ENCODE data around the gene SPAG16. TPM values are rescaled to one million over a fixed set of nuclear protein-coding genes. Genes with fewer than 3 reads are reported as not detected.

The SPAG16 gene
- total RNA-seq, 1 experiment from 2014 or later: 17.2 TPM

- no peaks in the 10 kb centered on the region for H3K36me3 ChIP-seq (ENCODE audit: low read depth, low read length)
- H3K4me3 ChIP-seq (ENCODE audit: low read length): no peak overlapping the region
- no peak overlapping the region for H3K4me2 ChIP-seq (ENCODE audit: low read length)
- H3K79me2 ChIP-seq (ENCODE audit: low read length): no peaks in the 10 kb centered on the region
- no peak for TF ChIP-seq EZH2 (IDR thresholded peaks at IDR 0.05; ENCODE audit: low read length, unreplicated experiment)
- TF ChIP-seq CTCF (conservative IDR thresholded peaks at IDR 0.05; ENCODE audit: low read depth, low read length): no peak
- TF ChIP-seq EZH2phosphoT487 (IDR thresholded peaks at IDR 0.05; ENCODE audit: borderline replicate concordance, low read length): no peak
- no peak for ATAC-seq
- no TSS peak for BruUV-seq (replicated peaks)
- no peaks in the 10 kb centered on the region for H3K27me3 ChIP-seq (ENCODE audit: low read length)
- intact Hi-C loops (cut with micrococcal nuclease): no loop called here
- H3K4me1 ChIP-seq (ENCODE audit: insufficient read depth, low read length): no peaks in the 10 kb centered on the region
- H3K27ac ChIP-seq (ENCODE audit: low read length): no peak overlapping the region
- H3K9me2 ChIP-seq (replicated peaks; ENCODE audit: low read length): no peaks in the 10 kb centered on the region
- ChIA-PET POLR2A (ENCODE audit: unreplicated experiment) (no interaction called here), CTCF (no interaction called here)
- H3K9me3 ChIP-seq (ENCODE audit: low read length): no peaks in the 10 kb centered on the region
- H3K9ac ChIP-seq (ENCODE audit: low read length): no peak overlapping the region
- no peaks in the 10 kb centered on the region for H4K20me1 ChIP-seq (ENCODE audit: low read length)
- no peak for DNase-seq
- no peaks in the 10 kb centered on the region for H3F3A ChIP-seq (ENCODE audit: low read length, unreplicated experiment)
- H2AFZ ChIP-seq (ENCODE audit: low read length): no peak overlapping the region
These were observed 687.3 kb downstream of the SPAG16 start for GRCh38 chr2:213971536-213971935.

GRCh38 chr2:213980883-213981282 lies 696.6 kb downstream of the SPAG16 start:
- H3K9ac ChIP-seq (ENCODE audit: low read length): no peak overlapping the region
- H3K9me2 ChIP-seq (replicated peaks; ENCODE audit: low read length): no peaks in the 10 kb centered on the region
- no peaks in the 10 kb centered on the region for H3K79me2 ChIP-seq (ENCODE audit: low read length)
- H3K4me3 ChIP-seq (ENCODE audit: low read length): no peak overlapping the region
- no peaks in the 10 kb centered on the region for H3F3A ChIP-seq (ENCODE audit: low read length, unreplicated experiment)
- no peaks in the 10 kb centered on the region for H4K20me1 ChIP-seq (ENCODE audit: low read length)
- ChIA-PET CTCF (interaction anchor here (0.7 kb wide), 1 partner anchor 146 kb away, joined by 3 read pairs; no protein-coding TSS in a partner anchor), POLR2A (ENCODE audit: unreplicated experiment) (no interaction called here)
- no TSS peak for BruUV-seq (replicated peaks)
- no peak for DNase-seq
- no peaks in the 10 kb centered on the region for H3K27me3 ChIP-seq (ENCODE audit: low read length)
- H3K4me2 ChIP-seq (ENCODE audit: low read length): no peak overlapping the region
- no peaks in the 10 kb centered on the region for H3K36me3 ChIP-seq (ENCODE audit: low read depth, low read length)
- H3K27ac ChIP-seq (ENCODE audit: low read length): no peak overlapping the region
- TF ChIP-seq EZH2 (IDR thresholded peaks at IDR 0.05; ENCODE audit: low read length, unreplicated experiment): no peak
- no peak for TF ChIP-seq EZH2phosphoT487 (IDR thresholded peaks at IDR 0.05; ENCODE audit: borderline replicate concordance, low read length)
- TF ChIP-seq CTCF (conservative IDR thresholded peaks at IDR 0.05; ENCODE audit: low read depth, low read length): no peak
- H3K4me1 ChIP-seq (ENCODE audit: insufficient read depth, low read length): no peaks in the 10 kb centered on the region
- no peaks in the 10 kb centered on the region for H3K9me3 ChIP-seq (ENCODE audit: low read length)
- H2AFZ ChIP-seq (ENCODE audit: low read length): no peak overlapping the region
- no peak for ATAC-seq
- intact Hi-C loops (cut with micrococcal nuclease): no loop called here

GRCh38 chr2:213989207-213989606 lies 704.9 kb downstream of the SPAG16 start:
- Histone ChIP-seq H3K79me2 (ENCODE audit: low read length) (no peaks in the 10 kb centered on the region), H2AFZ (ENCODE audit: low read length) (no peak overlapping the region), H3K9me3 (ENCODE audit: low read length) (no peaks in the 10 kb centered on the region), H3K9me2 (replicated peaks; ENCODE audit: low read length) (no peaks in the 10 kb centered on the region), H3K4me1 (ENCODE audit: insufficient read depth, low read length) (no peaks in the 10 kb centered on the region), H3F3A (ENCODE audit: low read length, unreplicated experiment) (no peaks in the 10 kb centered on the region), H3K9ac (ENCODE audit: low read length) (no peak overlapping the region), H3K27ac (ENCODE audit: low read length) (no peak overlapping the region), H3K4me2 (ENCODE audit: low read length) (no peak overlapping the region), H3K27me3 (ENCODE audit: low read length) (no peaks in the 10 kb centered on the region), H3K36me3 (ENCODE audit: low read depth, low read length) (no peaks in the 10 kb centered on the region), H4K20me1 (ENCODE audit: low read length) (no peaks in the 10 kb centered on the region), H3K4me3 (ENCODE audit: low read length) (no peak overlapping the region)
- DNase-seq (no peak), ATAC-seq (no peak)
- ChIA-PET CTCF (no interaction called here), POLR2A (ENCODE audit: unreplicated experiment) (no interaction called here)
- TF ChIP-seq CTCF (conservative IDR thresholded peaks at IDR 0.05; ENCODE audit: low read depth, low read length) (no peak), EZH2phosphoT487 (IDR thresholded peaks at IDR 0.05; ENCODE audit: borderline replicate concordance, low read length) (no peak), EZH2 (IDR thresholded peaks at IDR 0.05; ENCODE audit: low read length, unreplicated experiment) (no peak)
- intact Hi-C loops (cut with micrococcal nuclease): no loop called here
- BruUV-seq (replicated peaks): no TSS peak
